ENCODE measurements around the gene TM9SF3.
A peak's percentile ranks its signal among the peaks of the same experiment; 100 is the strongest.

Gene TM9SF3

GRCh38 chr10:96560489-96560888 is 26.3 kb downstream of the TM9SF3 start:
- TF ChIP-seq, protein P1, sequence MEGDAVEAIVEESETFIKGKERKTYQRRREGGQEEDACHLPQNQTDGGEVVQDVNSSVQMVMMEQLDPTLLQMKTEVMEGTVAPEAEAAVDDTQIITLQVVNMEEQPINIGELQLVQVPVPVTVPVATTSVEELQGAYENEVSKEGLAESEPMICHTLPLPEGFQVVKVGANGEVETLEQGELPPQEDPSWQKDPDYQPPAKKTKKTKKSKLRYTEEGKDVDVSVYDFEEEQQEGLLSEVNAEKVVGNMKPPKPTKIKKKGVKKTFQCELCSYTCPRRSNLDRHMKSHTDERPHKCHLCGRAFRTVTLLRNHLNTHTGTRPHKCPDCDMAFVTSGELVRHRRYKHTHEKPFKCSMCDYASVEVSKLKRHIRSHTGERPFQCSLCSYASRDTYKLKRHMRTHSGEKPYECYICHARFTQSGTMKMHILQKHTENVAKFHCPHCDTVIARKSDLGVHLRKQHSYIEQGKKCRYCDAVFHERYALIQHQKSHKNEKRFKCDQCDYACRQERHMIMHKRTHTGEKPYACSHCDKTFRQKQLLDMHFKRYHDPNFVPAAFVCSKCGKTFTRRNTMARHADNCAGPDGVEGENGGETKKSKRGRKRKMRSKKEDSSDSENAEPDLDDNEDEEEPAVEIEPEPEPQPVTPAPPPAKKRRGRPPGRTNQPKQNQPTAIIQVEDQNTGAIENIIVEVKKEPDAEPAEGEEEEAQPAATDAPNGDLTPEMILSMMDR (IDR thresholded peaks at IDR 0.05; ENCODE audit: insufficient read depth, low read length, poor library complexity, severe bottlenecking) = no peak
- no peak for TF ChIP-seq EZH2phosphoT487 (conservative IDR thresholded peaks at IDR 0.05; ENCODE audit: low read length)
- no peak overlapping the region for H2AFZ ChIP-seq (ENCODE audit: low read depth, low read length, severe bottlenecking)
- H3K27ac ChIP-seq (ENCODE audit: low read depth, low read length) = no peak overlapping the region
- no peaks in the 10 kb centered on the region for H3K27me3 ChIP-seq (ENCODE audit: low read length)
- peaks cover 4% of the 10 kb centered on the region; the same call in 1 of the 2 replicates for H3F3A ChIP-seq (ENCODE audit: insufficient read depth)
- H4K20me1 ChIP-seq (ENCODE audit: low read depth, low read length) = peaks cover 5% of the 10 kb centered on the region
- peaks cover 35% of the 10 kb centered on the region; the same call in 1 of the 2 replicates for H3K36me3 ChIP-seq (ENCODE audit: low read length)
- no peaks in the 10 kb centered on the region for H3K9me3 ChIP-seq (ENCODE audit: insufficient read depth, low read length)
- H3K9me2 ChIP-seq (replicated peaks; ENCODE audit: insufficient read depth, low read length) = no peaks in the 10 kb centered on the region
- no peak overlapping the region for H3K4me3 ChIP-seq (ENCODE audit: insufficient read depth, low read length, poor library complexity, severe bottlenecking)
- no peak overlapping the region for H3K4me2 ChIP-seq (ENCODE audit: low read depth, low read length, poor library complexity, severe bottlenecking)
- H3K9ac ChIP-seq (ENCODE audit: low read length) = no peak overlapping the region
- peaks cover 6% of the 10 kb centered on the region for H3K79me2 ChIP-seq (ENCODE audit: insufficient read depth, low read length)

DNA sequence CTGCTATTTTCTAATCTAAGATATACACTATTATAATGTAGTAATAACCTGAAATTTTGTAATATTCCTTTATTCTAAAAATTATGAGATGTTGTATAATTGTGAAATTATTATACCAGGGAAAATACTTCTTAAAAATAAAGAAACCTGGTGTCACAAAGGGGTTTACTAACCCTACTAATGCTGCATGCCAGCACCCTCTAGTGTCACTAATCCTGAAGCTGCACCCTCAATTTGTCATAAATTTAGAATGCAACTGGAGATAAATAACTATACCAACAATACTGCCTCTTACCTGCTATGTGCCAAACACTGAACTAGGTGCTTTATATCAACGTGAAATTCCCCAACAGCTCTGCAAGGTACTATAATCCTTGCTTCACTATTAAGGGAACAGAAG is 30.8 kb downstream of the TM9SF3 start:
- H3K9me2 ChIP-seq (replicated peaks; ENCODE audit: insufficient read depth, low read length) = no peaks in the 10 kb centered on the region
- H3K4me2 ChIP-seq (ENCODE audit: low read depth, low read length, poor library complexity, severe bottlenecking) = no peak overlapping the region
- H4K20me1 ChIP-seq (ENCODE audit: low read depth, low read length) = no peaks in the 10 kb centered on the region
- peaks cover 8% of the 10 kb centered on the region for H3F3A ChIP-seq (ENCODE audit: insufficient read depth)
- H3K9ac ChIP-seq (ENCODE audit: low read length) = no peak overlapping the region
- no peak for TF ChIP-seq EZH2phosphoT487 (conservative IDR thresholded peaks at IDR 0.05; ENCODE audit: low read length)
- TF ChIP-seq, protein P1 (IDR thresholded peaks at IDR 0.05; ENCODE audit: insufficient read depth, low read length, poor library complexity, severe bottlenecking) = peak; percentile 28
- H2AFZ ChIP-seq (ENCODE audit: low read depth, low read length, severe bottlenecking) = no peak overlapping the region
- H3K27ac ChIP-seq (ENCODE audit: low read depth, low read length) = no peak overlapping the region
- H3K27me3 ChIP-seq (ENCODE audit: low read length) = no peaks in the 10 kb centered on the region
- H3K4me3 ChIP-seq (ENCODE audit: insufficient read depth, low read length, poor library complexity, severe bottlenecking) = no peak overlapping the region
- no peaks in the 10 kb centered on the region for H3K9me3 ChIP-seq (ENCODE audit: insufficient read depth, low read length)
- H3K36me3 ChIP-seq (ENCODE audit: low read length) = peaks cover 35% of the 10 kb centered on the region; the same call in 1 of the 2 replicates
- H3K79me2 ChIP-seq (ENCODE audit: insufficient read depth, low read length) = no peaks in the 10 kb centered on the region

DNA sequence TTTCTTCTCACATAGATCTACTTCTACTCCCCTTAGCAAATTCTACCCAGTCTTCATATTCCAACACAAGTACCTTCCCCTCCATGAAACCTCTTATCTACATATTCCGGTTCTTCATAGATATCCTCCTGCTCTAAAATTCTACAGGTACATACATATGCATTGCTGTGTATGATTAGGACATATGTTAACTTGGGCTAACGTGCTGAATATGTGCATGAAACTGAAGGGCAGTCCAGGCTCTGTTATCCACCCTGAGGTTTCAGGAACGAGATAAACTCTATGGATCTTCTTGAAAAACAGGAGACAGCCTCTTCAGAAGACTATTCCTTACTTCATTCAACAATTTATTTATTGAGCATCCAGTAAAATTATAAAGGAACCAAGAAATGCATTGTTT is 31.5 kb downstream of the TM9SF3 start:
- peaks cover 37% of the 10 kb centered on the region for H3K36me3 ChIP-seq (ENCODE audit: low read length)

More for the DNA sequence above, 31.5 kb downstream of the TM9SF3 start:
- H3K79me2 ChIP-seq (ENCODE audit: insufficient read depth, low read length) = no peaks in the 10 kb centered on the region
- H4K20me1 ChIP-seq (ENCODE audit: low read depth, low read length) = no peaks in the 10 kb centered on the region
- no peak overlapping the region for H2AFZ ChIP-seq (ENCODE audit: low read depth, low read length, severe bottlenecking)
- peaks cover 8% of the 10 kb centered on the region for H3F3A ChIP-seq (ENCODE audit: insufficient read depth)
- no peak overlapping the region for H3K4me2 ChIP-seq (ENCODE audit: low read depth, low read length, poor library complexity, severe bottlenecking)
- no peaks in the 10 kb centered on the region for H3K9me3 ChIP-seq (ENCODE audit: insufficient read depth, low read length)
- H3K9ac ChIP-seq (ENCODE audit: low read length) = no peak overlapping the region
- no peaks in the 10 kb centered on the region for H3K27me3 ChIP-seq (ENCODE audit: low read length)
- H3K9me2 ChIP-seq (replicated peaks; ENCODE audit: insufficient read depth, low read length) = no peaks in the 10 kb centered on the region
- H3K4me3 ChIP-seq (ENCODE audit: insufficient read depth, low read length, poor library complexity, severe bottlenecking) = no peak overlapping the region
- no peak overlapping the region for H3K27ac ChIP-seq (ENCODE audit: low read depth, low read length)
- TF ChIP-seq EZH2phosphoT487 (conservative IDR thresholded peaks at IDR 0.05; ENCODE audit: low read length) = no peak
- TF ChIP-seq, protein P1 (IDR thresholded peaks at IDR 0.05; ENCODE audit: insufficient read depth, low read length, poor library complexity, severe bottlenecking) = no peak
